T-helper 9 cell (primary cell): ENCODE data around the gene MCU.
A peak's percentile ranks its signal among the peaks of the same experiment; 100 is the strongest.
"Not testable (repeated sequence)": the region's sequence is repeated elsewhere in the genome, so short reads cannot be mapped to it uniquely, and the experiment has no call there.

Experiments
- DNase-seq: peaks from one replicate; pipeline ENCODE4 v3.0.0-alpha.2; 2020
- total RNA-seq, 2 donors: gene quantifications; one replicate each; lab custom pipeline; 2026; lab: John Stamatoyannopoulos, UW

The MCU gene, protein sequence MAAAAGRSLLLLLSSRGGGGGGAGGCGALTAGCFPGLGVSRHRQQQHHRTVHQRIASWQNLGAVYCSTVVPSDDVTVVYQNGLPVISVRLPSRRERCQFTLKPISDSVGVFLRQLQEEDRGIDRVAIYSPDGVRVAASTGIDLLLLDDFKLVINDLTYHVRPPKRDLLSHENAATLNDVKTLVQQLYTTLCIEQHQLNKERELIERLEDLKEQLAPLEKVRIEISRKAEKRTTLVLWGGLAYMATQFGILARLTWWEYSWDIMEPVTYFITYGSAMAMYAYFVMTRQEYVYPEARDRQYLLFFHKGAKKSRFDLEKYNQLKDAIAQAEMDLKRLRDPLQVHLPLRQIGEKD
- total RNA-seq: 12.8 to 17.0 reads per million in 2 donors

DNA sequence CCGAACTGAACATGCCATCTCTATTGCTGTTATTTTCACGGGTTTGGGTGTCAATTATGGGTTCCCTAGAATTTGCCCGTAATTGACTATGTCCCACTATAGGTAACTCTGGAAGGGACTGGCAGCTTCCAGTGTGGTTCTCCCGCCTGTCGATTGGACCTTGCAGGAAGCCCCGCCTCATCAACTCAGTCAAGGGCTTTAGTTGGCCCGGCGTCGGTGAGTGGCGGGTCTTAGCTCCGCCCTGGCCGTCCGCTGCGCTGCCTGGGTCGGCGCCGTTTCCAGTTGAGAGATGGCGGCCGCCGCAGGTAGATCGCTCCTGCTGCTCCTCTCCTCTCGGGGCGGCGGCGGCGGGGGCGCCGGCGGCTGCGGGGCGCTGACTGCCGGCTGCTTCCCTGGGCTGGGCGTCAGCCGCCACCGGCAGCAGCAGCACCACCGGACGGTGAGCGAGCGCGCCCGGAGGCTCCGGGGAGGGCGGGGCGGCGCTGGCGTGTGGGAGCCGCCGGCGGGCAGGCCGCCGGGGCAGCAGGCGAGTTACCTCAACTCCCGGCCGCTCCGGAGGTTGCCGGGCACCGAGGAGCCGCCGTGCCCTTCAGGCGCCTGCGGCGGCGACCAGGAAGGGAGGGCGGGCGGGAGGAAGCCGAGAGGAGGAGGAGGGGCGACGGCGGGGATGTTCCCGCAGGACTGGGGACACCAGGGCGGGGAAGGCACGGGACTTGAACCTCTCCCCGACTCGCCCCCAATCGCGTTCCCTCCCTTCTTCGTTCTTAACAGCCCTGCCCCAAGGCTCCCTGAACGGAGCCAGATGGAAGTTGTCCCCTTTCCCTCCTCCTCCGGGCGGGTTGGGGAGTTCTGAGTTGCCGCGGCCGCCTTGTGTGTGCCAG lies at the start of gene MCU:
MCU (plus strand) TSS at position 281 of the 881 bp plus-strand sequence; CDS start at position 290, 9 bp downstream.
- peak; percentile 87 for DNase-seq

DNA sequence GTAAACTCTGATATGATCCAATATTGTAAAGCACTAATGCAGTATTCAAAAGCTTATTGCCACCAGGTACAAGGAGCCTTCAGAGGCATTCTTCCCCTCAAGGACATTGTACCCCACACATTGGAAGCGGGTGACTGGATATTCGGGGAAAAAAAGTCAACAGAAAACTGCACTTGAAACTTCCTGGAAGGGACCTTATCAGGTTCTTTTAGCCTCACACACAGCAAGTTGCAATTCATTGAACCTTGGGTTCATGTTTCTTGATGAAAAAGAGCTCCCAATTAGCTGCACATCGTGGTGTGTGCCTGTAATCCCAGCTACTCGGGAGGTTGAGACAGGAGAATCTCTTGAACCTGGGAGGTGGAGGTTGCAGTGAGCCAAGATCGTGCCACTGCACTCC lies 49.6 kb upstream of the MCU start:
- no peak for DNase-seq

DNA sequence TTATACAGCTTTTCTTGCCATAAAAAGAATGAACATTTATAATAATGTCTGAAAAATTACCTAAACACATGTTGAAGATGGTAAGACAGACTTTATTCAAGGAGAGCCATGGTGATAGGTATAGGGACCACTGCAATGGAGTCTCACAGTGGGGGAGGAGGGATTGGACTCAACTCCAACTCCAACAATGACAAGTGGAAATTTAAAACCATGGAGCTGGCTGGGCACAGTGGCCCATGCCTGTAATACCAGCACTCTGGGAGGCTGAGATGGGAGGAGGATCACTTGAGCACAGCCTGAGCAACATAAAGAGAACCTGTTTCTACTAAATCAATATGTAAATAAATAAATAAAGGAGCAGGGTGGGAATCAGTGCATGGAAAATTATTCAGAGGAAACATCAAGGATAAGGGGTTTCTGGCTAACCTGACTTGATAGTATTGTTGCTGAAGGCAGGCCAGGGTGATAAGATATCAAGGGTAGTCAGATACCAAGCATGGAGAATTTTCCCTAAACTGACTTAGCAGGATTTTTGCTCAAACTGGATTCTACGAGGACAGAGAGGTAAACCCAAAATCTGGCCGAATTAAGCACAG lies 46.6 kb upstream of the MCU start:
- no peak for DNase-seq

DNA sequence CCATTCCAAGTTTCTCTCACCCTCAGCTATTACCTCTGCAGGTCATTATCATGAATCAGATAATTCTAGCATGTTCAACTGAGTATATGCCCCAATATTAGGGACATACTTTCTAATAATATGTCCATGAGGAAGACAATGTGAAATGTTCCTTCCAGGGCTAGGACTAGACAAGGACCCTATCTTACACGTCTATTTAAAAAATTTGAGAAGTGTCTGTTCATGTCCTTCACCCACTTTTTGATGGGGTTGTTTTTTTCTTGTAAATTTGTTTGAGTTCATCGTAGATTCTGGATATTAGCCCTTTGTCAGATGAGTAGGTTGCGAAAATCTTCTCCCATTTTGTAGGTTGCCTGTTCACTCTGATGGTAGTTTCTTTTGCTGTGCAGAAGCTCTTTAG lies 45.0 kb upstream of the MCU start:
- not testable (repeated sequence) for DNase-seq

DNA sequence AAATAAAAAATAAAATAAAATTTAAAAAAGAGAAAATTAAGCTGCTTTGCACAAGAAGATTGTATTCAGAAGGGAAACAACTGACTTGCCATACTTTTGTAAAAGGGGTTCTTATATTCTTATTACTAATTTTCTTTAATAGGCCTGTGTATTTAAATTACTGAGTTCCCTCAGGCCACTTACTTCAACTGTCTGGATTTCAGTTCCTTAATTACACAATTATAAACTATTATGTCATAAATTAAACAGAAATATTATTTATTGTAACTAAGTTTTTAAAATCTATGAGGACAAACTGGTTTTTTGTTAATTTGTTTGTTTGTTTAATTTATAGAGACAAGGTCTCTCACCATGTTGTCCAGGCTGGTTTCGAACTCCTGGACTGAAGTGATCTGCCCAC lies 43.6 kb upstream of the MCU start:
- no peak for DNase-seq

DNA sequence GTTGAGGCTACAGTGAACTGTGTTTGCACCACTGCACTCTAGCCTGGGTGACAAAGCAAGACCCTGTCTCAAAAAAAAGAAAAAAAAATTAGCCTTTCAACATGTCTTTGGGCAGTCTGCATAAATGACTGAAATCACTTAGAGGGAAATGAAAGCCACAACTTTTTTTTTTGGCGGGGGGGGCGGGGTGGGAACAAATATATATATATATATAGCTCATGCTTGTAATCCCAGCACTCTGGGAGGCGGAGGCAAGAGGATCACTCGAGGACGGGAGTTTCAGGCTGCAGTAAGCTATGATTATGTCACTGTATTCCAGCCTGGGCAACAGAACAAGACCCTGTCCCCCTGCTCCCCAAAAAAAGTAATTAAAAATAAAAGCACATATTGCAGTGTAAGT lies 42.7 kb upstream of the MCU start:
- no peak for DNase-seq

DNA sequence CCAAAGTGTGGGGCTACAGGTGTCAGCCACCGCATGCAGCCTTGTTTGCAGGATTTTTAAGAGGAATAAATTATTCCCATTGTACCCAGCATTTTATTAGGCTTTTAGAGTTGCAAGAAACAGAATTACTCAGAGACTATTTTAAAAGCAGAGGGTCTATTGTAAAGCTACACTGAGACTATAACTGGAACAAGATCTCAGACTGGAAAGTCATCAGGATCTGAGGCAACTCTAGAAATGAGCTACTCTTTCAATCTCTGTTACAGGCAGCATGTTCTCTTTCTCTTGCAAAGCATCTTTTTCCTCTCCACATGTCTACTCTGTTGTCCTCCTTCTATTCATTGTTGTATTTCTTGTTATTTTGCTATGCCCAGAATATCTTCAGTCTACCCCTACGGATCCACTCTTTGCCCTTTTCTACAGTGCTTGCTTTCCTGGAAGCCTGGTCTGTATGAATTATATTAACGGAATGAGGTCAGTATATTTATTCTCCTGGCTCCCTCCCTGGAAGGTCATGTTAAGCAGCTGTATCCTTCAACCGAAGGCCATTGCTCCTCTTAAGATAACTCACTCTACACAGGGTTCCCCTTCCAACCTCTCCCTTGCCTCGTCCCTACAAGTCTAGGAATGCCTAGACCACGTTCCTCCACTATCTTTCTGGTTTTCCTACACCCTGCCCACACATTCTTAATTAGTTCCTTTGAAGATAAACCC lies 38.4 kb upstream of the MCU start:
- DNase-seq: no peak

DNA sequence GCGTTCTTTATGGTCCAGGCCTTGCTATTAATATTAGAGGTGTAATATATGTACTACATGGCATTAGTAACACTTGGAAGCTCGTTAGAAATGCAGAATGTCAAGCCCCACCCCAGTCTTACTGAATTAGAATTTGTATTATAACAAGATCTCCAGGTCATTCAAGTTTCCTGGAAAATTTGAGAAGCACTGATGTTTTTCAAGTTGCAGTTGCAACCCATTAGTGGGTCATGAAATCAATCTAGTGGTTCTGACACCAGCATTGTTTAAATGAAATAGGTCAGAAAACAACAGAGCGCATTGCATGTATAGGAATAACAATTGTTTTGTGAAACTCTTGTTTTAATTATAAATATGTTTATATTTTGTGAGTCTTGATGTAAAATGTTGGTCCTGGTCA lies 37.2 kb upstream of the MCU start:
- DNase-seq: no peak

DNA sequence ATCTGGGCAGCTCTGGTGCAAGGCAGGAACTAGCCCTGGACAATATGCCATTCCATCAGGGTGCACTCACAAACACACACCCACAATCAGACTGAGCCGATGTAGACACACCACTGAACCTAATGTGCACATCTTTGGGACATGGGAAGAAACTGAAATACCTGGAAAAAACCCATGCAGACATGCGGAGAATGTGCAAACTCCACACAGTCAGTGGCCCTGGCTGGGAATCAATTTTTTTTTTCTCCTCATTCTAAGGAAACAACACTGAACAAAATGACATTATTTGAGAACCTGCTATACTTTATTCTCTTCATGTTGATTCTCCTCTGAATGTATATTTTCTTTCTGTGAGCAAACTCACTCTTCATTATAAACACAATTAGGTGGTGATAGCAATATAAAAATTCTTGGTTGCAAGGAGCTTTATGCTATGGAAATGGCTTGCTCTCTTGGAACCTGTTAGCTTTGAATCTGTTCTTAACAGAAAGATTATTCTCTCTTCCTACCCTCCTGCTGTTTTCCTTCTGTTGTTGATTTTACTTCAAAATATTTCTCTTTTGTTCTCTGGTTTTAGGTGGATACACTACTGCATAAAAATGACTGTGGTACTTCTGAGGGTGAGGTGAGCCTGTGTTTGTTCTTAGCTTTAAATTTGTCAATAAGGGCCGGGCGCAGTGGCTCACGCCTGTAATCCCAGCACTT lies 33.1 kb upstream of the MCU start:
- no peak for DNase-seq

DNA sequence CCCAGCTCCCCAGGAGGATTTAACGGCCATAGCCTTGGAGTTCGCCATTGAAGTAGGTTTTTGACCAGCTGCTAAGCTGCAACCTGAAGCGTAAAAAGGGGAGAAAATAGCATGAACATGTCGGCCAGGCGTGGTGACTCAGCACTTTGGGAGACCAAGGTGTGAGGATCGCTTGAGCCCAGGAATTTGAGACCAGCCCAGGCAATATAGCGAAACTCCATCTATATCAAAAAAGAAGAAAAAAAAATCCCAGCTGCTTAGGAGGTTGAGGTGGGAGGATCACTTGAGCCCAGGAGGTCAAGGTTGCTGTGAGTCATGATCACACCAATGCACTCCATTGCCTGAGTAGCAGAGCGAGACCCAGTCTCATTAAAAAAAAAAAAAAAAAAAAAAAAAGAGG lies 32.2 kb upstream of the MCU start:
- no peak for DNase-seq

DNA sequence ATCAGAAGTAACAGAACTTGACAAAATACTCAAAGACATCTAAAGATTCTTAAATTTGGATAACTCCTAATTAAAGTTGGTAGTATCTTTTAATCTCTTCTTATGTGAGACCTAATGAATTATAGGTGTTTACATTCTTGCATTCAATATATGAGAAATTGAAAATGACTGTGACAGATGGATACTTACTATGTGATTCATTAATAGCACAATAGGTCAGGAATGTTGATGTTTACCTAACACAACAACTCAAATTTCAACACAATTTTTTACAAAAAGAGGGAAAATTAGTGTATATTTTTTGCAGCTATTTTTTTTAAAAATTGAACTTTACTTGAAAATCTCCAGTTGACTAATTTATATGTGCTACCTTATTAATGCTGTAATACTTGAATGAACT lies 31.7 kb upstream of the MCU start:
- DNase-seq: no peak

DNA sequence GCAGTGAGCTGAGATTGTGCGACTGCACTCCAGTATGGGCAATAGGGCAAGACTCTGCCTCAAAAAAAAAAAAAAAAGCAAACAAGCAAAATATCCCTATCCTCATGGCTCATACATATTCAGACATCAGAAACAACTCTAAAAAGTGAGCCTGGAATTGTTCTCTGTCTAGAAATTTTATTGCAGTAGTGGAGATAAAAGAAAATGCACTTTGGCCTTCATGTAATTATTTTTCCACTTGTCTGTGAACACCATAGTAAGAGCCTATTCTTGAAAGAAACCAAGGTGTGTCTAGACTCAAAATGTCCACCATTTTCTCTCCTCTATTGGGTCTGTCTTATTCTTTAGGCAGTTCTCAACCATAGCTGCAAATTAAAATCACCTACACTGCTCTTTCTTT lies 30.5 kb upstream of the MCU start:
- DNase-seq: no peak

DNA sequence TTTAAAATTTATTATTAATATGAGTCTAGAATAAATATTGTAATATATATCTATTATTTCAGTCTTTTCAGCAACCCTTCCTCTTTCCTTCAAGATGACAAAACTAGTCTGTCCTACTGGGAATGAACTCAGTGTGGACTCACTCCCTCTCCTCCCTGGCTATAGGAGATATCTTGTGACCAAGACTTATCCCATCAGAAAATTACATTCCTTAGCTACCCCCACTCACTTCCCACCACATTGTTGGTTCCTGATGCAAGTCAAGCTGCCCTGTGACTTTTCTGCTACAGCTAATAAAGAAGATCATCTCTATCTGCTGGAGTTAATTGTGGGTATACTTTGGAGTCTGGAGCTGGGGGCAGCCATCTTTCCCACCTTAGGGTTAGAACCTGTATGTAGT lies 28.0 kb upstream of the MCU start:
- DNase-seq: no peak

DNA sequence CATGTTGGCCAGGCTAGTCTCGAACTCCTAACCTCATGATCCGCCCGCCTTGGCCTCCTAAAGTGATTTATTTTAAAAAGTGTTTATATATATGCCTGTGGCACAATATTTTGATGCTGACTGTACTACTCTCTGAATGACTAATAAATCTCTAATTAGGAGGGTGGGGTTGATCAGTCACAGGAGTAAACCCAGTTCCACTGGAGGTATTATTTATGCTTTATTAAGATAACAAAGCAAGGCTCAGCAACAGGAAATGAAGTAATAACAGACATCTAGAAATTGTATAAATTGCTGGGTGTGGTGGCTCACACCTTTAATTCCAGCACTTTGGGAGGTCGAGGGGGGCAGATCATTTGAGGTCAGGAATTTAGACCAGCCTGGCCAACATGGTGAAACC lies 26.0 kb upstream of the MCU start:
- no peak for DNase-seq

DNA sequence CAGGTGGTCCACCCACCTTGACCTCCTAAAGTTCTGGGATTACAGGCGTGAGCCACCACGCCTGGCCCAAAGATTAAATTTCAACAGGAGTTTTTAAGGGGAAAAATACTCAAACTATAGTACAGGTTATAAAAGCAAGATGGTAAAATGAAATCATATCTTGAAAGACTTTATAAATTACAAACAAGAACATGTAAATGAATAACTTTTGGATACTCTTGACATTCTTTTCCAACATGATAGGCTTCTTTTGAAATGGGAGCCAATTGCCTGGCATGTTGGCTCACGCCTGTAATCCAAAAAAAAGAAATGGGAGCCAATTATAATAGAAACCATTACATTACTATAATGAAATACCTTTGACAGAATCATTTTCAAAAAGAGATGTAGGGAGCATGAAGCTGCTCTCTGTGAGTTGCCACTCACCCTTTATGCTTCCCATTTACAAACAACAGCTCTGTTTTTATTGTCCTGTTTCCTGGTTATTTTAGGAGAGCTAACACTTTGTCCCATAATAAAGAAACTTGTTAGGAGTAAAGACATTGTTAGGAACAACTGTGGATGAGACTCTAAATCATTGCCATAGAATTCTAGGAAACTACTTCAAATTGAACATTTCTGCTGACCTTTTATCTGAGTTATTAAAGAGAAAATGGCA lies 24.6 kb upstream of the MCU start:
- DNase-seq: no peak

DNA sequence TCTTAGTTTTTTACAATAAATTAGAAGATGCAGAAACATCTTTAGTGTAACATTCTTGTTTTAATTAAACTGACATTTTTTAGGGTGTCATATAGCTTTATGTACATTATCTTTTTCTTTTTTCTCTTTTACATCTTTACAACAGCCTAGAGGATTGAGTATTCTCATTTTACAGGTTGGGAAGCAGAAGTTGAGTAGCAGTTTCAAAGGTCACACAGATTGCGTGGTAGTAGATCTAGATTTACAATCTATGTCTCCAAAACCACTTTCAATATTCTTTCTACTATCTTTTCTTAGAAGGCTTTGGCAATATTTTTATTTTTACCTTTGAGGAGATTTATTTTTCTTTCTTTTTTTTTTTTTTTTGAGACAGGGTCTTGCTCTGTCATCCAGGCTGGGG lies 18.7 kb upstream of the MCU start:
- no peak for DNase-seq

DNA sequence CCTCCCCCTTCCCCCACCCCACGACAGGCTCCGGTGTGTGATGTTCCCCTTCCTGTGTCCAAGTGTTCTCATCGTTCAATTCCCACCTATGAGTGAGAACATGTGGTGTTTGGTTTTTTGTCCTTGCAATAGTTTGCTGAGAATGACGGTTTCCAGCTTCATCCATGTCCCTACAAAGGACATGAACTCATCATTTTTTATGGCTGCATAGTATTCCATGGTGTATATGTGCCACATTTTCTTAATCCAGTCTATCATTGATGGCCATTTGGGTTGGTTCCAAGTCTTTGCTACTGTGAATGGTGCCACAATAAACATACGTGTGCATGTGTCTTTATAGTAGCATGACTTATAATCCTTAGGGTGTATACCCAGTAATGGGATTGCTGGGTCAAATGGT lies 17.8 kb upstream of the MCU start:
- DNase-seq: not testable (repeated sequence)

DNA sequence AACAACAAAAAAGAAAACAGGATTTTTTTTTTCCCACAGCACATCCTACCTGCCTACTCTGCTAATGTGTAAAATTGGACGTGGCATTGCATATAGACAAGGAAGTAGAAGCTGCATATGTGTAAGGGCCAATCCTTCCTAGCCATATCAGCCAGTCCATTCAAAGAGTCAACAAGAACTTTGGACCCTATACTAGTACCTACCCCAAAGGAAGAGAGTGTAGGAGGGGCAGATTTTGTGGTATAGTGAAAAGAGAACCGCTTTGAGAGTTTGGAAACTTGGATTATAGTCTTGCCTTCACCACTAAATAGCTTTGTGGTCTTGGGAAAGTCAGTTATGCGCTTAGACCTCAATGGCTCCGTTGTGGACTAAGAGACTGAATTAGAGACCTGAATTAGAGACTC lies 12.1 kb upstream of the MCU start:
- no peak for DNase-seq

DNA sequence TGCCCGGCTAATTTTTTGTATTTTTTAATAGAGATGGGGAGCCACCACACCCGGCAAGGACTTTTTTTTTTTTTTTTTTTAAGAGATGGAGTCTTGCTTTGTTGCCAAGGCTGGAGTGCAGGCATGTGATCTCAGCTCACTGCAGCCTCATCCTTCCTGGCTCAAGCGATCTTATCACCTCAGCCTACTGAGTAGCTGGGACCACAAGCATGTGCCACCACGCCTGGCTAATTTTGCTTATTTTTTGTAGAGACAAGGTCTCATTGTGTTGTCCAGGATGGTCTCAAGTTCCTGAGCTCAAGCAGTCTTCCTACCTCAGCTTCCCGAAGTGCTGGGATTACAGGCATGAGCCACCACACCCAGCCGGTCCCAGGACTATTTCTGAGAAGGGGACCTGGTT lies 9.3 kb upstream of the MCU start:
- DNase-seq: no peak

DNA sequence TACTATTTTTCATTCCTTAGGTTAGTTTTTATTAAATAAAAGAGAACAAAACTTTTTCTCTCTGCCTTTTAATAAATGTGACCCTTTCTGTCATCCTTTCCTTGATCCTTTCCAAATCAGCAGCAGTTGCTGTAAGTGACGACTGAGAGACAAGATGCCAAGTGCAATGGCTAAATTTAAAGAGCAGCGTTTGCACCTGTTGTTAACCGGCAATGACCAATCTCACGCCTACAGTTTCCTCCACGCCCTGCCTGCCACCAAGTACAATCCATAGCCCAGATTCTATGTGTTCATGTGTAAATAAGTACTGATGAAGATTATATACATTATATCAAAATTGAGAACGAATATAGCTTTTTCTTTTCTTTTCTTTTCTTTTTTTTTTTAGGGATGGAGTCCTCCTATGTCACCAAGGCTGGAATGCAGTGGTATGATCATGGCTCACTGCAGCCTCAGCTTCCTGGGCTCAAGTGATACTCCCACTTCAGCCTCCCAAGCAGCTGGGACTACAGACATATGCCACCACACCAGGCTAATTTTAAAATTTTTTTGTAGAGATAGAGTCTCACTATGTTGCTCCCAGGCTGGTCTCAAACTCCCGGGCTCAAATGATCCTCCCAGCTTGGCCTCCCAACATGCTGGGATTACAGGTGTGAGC lies 6.5 kb upstream of the MCU start:
- DNase-seq: no peak

DNA sequence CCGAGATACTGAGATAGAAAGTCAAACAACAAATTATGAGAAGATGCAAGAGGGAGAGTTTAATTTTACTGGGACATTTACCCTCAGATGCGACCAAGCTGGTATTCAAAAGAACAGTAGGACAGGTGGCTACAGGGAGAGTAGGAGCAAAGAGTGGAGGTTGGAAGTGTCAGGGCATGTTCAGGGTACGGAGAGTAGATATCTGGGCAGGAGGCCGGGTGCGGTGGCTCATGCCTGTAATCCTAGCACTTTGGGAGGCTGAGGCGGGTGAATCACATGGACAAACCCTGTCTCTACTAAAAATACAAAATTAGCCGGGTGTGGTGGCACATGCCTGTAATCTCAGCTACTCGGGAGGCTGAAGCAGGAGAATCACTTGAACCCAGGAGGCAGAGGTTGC lies 5.5 kb upstream of the MCU start:
- DNase-seq: not testable (repeated sequence)
